ENCODE results near the gene MACROD2. TPM values are rescaled to one million over a fixed set of nuclear protein-coding genes. Genes with fewer than 3 reads are reported as not detected.

MACROD2 gene
- polyA plus RNA-seq, 1 donor from 2014 or later = 23.2 TPM

DNA sequence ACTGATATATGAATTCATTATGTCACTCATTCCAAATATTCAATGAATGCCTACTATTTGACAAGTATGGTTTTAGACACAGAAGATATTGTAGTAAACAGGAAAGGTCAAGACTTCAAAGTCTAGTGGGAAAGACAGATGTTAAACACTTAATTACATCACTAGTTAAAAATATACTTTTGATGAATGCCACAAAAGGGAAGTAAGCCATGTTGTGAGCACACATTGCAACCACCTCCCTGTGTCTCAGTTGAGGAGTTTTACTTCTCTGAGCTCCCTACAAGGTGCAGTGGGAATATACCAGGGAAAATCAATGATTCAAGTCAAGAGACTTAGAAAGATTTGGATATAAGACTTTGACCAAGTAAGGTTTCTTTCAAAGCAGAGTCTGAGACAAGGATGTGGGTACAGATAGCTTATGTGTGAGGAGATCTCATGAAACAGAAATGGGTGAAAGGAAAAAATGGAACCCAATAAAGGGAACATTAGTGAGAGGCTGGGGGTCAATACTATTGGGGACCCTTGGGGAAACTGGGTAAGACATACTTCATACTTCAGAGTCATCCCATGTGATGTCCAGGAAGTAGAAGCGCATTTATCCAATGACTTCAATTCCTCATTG is 2074.2 kb downstream of the MACROD2 start:
- Histone ChIP-seq H3F3A (ENCODE audit: insufficient read depth, low read length, poor library complexity, severe bottlenecking) (no peaks in the 10 kb centered on the region), H3K9ac (ENCODE audit: low read length) (no peak overlapping the region), H3K4me2 (ENCODE audit: low read length) (no peak overlapping the region), H2AFZ (ENCODE audit: low read depth, low read length) (no peak overlapping the region), H3K36me3 (ENCODE audit: insufficient read depth, low read length) (no peaks in the 10 kb centered on the region), H3K27ac (ENCODE audit: low read length) (no peak overlapping the region), H3K27me3 (ENCODE audit: insufficient read depth, low read depth, low read length) (no peaks in the 10 kb centered on the region), H3K4me3 (ENCODE audit: low read length) (no peak overlapping the region), H3K9me2 (ENCODE audit: insufficient read depth, low read length) (no peaks in the 10 kb centered on the region), H4K20me1 (ENCODE audit: insufficient read depth) (no peaks in the 10 kb centered on the region), H3K9me3 (ENCODE audit: low read length) (no peaks in the 10 kb centered on the region), H3K79me2 (replicated peaks; ENCODE audit: insufficient read depth, low read length) (no peaks in the 10 kb centered on the region)
- TF ChIP-seq TAF1 (IDR thresholded peaks at IDR 0.05; ENCODE audit: low read depth) (no peak), EP300 (conservative IDR thresholded peaks at IDR 0.05; ENCODE audit: poor library complexity, severe bottlenecking) (no peak), EZH2 (IDR thresholded peaks at IDR 0.05; ENCODE audit: borderline replicate concordance, insufficient read depth, low read length, poor library complexity, severe bottlenecking) (no peak), SMC3 (conservative IDR thresholded peaks at IDR 0.05; ENCODE audit: poor library complexity) (no peak), MXI1 (conservative IDR thresholded peaks at IDR 0.05; ENCODE audit: poor library complexity, severe bottlenecking) (no peak), RAD21 (conservative IDR thresholded peaks at IDR 0.05) (no peak), POLR2AphosphoS5 (IDR thresholded peaks at IDR 0.05) (no peak)
- TF ChIP-seq, protein P1, sequence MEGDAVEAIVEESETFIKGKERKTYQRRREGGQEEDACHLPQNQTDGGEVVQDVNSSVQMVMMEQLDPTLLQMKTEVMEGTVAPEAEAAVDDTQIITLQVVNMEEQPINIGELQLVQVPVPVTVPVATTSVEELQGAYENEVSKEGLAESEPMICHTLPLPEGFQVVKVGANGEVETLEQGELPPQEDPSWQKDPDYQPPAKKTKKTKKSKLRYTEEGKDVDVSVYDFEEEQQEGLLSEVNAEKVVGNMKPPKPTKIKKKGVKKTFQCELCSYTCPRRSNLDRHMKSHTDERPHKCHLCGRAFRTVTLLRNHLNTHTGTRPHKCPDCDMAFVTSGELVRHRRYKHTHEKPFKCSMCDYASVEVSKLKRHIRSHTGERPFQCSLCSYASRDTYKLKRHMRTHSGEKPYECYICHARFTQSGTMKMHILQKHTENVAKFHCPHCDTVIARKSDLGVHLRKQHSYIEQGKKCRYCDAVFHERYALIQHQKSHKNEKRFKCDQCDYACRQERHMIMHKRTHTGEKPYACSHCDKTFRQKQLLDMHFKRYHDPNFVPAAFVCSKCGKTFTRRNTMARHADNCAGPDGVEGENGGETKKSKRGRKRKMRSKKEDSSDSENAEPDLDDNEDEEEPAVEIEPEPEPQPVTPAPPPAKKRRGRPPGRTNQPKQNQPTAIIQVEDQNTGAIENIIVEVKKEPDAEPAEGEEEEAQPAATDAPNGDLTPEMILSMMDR (IDR thresholded peaks at IDR 0.05; ENCODE audit: poor library complexity, severe bottlenecking) = no peak
- TF ChIP-seq, protein P2, sequence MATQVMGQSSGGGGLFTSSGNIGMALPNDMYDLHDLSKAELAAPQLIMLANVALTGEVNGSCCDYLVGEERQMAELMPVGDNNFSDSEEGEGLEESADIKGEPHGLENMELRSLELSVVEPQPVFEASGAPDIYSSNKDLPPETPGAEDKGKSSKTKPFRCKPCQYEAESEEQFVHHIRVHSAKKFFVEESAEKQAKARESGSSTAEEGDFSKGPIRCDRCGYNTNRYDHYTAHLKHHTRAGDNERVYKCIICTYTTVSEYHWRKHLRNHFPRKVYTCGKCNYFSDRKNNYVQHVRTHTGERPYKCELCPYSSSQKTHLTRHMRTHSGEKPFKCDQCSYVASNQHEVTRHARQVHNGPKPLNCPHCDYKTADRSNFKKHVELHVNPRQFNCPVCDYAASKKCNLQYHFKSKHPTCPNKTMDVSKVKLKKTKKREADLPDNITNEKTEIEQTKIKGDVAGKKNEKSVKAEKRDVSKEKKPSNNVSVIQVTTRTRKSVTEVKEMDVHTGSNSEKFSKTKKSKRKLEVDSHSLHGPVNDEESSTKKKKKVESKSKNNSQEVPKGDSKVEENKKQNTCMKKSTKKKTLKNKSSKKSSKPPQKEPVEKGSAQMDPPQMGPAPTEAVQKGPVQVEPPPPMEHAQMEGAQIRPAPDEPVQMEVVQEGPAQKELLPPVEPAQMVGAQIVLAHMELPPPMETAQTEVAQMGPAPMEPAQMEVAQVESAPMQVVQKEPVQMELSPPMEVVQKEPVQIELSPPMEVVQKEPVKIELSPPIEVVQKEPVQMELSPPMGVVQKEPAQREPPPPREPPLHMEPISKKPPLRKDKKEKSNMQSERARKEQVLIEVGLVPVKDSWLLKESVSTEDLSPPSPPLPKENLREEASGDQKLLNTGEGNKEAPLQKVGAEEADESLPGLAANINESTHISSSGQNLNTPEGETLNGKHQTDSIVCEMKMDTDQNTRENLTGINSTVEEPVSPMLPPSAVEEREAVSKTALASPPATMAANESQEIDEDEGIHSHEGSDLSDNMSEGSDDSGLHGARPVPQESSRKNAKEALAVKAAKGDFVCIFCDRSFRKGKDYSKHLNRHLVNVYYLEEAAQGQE (IDR thresholded peaks at IDR 0.05; ENCODE audit: borderline replicate concordance) = no peak

DNA sequence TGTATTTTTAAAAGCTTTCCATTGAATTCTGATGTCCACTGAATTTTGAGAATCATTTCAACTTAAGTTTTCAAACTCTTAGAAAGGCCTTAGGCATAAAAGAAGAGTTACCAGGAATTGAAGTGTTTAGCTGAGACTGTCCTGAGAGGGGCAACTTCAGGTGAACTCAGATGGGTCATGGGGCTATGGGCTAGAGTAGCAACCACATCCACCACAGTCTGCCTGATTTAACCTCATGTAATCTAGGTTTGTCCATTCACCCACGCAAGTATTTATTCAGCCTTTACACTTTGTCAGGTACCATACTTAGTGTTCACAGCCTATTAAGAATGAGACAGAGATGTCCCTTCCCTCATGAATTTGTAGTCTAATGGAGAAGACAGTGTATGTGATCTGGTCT is 2076.9 kb downstream of the MACROD2 start:
- Histone ChIP-seq H3K27ac (ENCODE audit: low read length) (no peak overlapping the region), H3K27me3 (ENCODE audit: insufficient read depth, low read depth, low read length) (no peaks in the 10 kb centered on the region), H3K79me2 (replicated peaks; ENCODE audit: insufficient read depth, low read length) (no peaks in the 10 kb centered on the region), H3F3A (ENCODE audit: insufficient read depth, low read length, poor library complexity, severe bottlenecking) (no peaks in the 10 kb centered on the region), H3K4me3 (ENCODE audit: low read length) (no peak overlapping the region), H3K9me2 (ENCODE audit: insufficient read depth, low read length) (no peaks in the 10 kb centered on the region), H3K36me3 (ENCODE audit: insufficient read depth, low read length) (no peaks in the 10 kb centered on the region), H3K9ac (ENCODE audit: low read length) (no peak overlapping the region), H4K20me1 (ENCODE audit: insufficient read depth) (no peaks in the 10 kb centered on the region), H3K4me2 (ENCODE audit: low read length) (no peak overlapping the region), H2AFZ (ENCODE audit: low read depth, low read length) (no peak overlapping the region), H3K9me3 (ENCODE audit: low read length) (no peaks in the 10 kb centered on the region)
- TF ChIP-seq TAF1 (IDR thresholded peaks at IDR 0.05; ENCODE audit: low read depth) (no peak), EP300 (conservative IDR thresholded peaks at IDR 0.05; ENCODE audit: poor library complexity, severe bottlenecking) (no peak), SMC3 (conservative IDR thresholded peaks at IDR 0.05; ENCODE audit: poor library complexity) (no peak)
- TF ChIP-seq, protein P1 (IDR thresholded peaks at IDR 0.05; ENCODE audit: poor library complexity, severe bottlenecking) = no peak
